ENCODE measurements around the gene UCK2.

DNA sequence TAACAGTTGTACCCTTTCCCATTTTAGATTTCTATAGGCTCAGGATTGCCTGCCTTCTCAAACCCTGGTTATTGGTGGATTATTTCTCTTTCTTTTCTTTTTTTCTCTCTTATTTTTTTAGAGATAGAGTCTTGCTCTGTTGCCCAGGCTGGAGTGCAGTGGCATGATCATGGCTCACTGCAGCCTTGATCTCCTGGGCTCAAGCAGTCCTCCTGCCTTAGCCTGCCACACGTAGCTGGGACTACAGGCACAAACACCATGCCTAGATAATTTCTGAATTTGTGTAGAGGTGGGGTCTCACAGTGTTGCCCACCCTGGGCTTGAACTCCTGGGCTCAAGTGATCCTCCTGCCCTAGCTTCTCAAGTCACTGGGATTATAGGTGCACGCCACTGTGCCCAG, 58.8 kb downstream of the UCK2 start:
- TF ChIP-seq ZNF70 (CRISPR knock-in tag; IDR thresholded peaks at IDR 0.05) (no peak), RARB (CRISPR knock-in tag; IDR thresholded peaks at IDR 0.05) (no peak), PPARA (CRISPR knock-in tag; IDR thresholded peaks at IDR 0.05; ENCODE audit: borderline replicate concordance) (no peak), ZNF8 (CRISPR knock-in tag; IDR thresholded peaks at IDR 0.05) (no peak), ZFP30 (CRISPR knock-in tag; IDR thresholded peaks at IDR 0.05) (no peak), ZFP3 (CRISPR knock-in tag; IDR thresholded peaks at IDR 0.05) (no peak), GLIS3 (CRISPR knock-in tag; IDR thresholded peaks at IDR 0.05) (no peak), TOX (CRISPR knock-in tag; IDR thresholded peaks at IDR 0.05; ENCODE audit: borderline replicate concordance) (no peak), ZC3H10 (CRISPR knock-in tag; IDR thresholded peaks at IDR 0.05) (no peak), ARNTL (CRISPR knock-in tag; IDR thresholded peaks at IDR 0.05; ENCODE audit: borderline replicate concordance, low read depth) (no peak)
- TF ChIP-seq, protein P1, sequence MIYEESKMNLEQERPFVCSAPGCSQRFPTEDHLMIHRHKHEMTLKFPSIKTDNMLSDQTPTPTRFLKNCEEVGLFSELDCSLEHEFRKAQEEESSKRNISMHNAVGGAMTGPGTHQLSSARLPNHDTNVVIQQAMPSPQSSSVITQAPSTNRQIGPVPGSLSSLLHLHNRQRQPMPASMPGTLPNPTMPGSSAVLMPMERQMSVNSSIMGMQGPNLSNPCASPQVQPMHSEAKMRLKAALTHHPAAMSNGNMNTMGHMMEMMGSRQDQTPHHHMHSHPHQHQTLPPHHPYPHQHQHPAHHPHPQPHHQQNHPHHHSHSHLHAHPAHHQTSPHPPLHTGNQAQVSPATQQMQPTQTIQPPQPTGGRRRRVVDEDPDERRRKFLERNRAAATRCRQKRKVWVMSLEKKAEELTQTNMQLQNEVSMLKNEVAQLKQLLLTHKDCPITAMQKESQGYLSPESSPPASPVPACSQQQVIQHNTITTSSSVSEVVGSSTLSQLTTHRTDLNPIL (CRISPR knock-in tag; IDR thresholded peaks at IDR 0.05; ENCODE audit: low read depth) = no peak
- TF ChIP-seq, protein P2, sequence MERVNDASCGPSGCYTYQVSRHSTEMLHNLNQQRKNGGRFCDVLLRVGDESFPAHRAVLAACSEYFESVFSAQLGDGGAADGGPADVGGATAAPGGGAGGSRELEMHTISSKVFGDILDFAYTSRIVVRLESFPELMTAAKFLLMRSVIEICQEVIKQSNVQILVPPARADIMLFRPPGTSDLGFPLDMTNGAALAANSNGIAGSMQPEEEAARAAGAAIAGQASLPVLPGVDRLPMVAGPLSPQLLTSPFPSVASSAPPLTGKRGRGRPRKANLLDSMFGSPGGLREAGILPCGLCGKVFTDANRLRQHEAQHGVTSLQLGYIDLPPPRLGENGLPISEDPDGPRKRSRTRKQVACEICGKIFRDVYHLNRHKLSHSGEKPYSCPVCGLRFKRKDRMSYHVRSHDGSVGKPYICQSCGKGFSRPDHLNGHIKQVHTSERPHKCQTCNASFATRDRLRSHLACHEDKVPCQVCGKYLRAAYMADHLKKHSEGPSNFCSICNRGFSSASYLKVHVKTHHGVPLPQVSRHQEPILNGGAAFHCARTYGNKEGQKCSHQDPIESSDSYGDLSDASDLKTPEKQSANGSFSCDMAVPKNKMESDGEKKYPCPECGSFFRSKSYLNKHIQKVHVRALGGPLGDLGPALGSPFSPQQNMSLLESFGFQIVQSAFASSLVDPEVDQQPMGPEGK (CRISPR knock-in tag; IDR thresholded peaks at IDR 0.05; ENCODE audit: borderline replicate concordance) = no peak
- TF ChIP-seq, protein P3, sequence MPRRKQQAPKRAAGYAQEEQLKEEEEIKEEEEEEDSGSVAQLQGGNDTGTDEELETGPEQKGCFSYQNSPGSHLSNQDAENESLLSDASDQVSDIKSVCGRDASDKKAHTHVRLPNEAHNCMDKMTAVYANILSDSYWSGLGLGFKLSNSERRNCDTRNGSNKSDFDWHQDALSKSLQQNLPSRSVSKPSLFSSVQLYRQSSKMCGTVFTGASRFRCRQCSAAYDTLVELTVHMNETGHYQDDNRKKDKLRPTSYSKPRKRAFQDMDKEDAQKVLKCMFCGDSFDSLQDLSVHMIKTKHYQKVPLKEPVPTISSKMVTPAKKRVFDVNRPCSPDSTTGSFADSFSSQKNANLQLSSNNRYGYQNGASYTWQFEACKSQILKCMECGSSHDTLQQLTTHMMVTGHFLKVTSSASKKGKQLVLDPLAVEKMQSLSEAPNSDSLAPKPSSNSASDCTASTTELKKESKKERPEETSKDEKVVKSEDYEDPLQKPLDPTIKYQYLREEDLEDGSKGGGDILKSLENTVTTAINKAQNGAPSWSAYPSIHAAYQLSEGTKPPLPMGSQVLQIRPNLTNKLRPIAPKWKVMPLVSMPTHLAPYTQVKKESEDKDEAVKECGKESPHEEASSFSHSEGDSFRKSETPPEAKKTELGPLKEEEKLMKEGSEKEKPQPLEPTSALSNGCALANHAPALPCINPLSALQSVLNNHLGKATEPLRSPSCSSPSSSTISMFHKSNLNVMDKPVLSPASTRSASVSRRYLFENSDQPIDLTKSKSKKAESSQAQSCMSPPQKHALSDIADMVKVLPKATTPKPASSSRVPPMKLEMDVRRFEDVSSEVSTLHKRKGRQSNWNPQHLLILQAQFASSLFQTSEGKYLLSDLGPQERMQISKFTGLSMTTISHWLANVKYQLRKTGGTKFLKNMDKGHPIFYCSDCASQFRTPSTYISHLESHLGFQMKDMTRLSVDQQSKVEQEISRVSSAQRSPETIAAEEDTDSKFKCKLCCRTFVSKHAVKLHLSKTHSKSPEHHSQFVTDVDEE (CRISPR knock-in tag; IDR thresholded peaks at IDR 0.05) = no peak
